Activated T-helper 1 cell treated with anti-CD3 and anti-CD28 coated beads, Interleukin-12 subunit alpha, Interleukin-12 subunit beta, Interleukin-2, Interleukin-4 antibody, amounts not matched to agents 30 ng/mL and 10 ng/mL and 1 ng/mL, durations not matched to agents 14 hours and 24 hours and 36 hours (primary cell): ENCODE data around the gene SETD1A. TPM values are rescaled to one million over a fixed set of nuclear protein-coding genes. Genes with fewer than 3 reads are reported as not detected.

Experiments
- DNase-seq: peaks from one replicate; pipeline ENCODE4 v3.0.0; 2021; ENCODE audit warnings: low spot score
- H3K27ac Mint-ChIP-seq: one replicate; pipeline ENCODE4 v1.8.0; 2021; ENCODE audit warnings: mild to moderate bottlenecking, mixed read lengths
- H3K27me3 Mint-ChIP-seq: one replicate; pipeline ENCODE4 v1.8.0; 2022; ENCODE audit warnings: mild to moderate bottlenecking, moderate library complexity, mixed read lengths; ENCODE audit not compliant: insufficient read depth
- H3K36me3 Mint-ChIP-seq: one replicate; pipeline ENCODE4 v1.8.0; 2021; ENCODE audit warnings: low read depth, mixed read lengths
- H3K4me1 Mint-ChIP-seq: one replicate; pipeline ENCODE4 v1.8.0; 2021; ENCODE audit warnings: low read depth, mixed read lengths
- H3K4me3 Mint-ChIP-seq: one replicate; pipeline ENCODE4 v1.8.0; 2021; ENCODE audit warnings: mild to moderate bottlenecking, moderate library complexity, mixed read lengths
- H3K9me3 Mint-ChIP-seq: one replicate; pipeline ENCODE4 v1.8.0; 2021; ENCODE audit warnings: mixed read lengths
- intact Hi-C: fragments of 100-400 bp; cut with micrococcal nuclease; formaldehyde crosslinking; loops from one replicate; pipeline ENCODE4 v1.15.1; 2024
- total RNA-seq: library from RNA; stranded (reverse); gene quantifications from 2 replicates; pipeline ENCODE4 v1.2.3, GENCODE V29; 2022

SETD1A gene
- total RNA-seq, 1 donor from 2014 or later: 38.8 TPM

DNA sequence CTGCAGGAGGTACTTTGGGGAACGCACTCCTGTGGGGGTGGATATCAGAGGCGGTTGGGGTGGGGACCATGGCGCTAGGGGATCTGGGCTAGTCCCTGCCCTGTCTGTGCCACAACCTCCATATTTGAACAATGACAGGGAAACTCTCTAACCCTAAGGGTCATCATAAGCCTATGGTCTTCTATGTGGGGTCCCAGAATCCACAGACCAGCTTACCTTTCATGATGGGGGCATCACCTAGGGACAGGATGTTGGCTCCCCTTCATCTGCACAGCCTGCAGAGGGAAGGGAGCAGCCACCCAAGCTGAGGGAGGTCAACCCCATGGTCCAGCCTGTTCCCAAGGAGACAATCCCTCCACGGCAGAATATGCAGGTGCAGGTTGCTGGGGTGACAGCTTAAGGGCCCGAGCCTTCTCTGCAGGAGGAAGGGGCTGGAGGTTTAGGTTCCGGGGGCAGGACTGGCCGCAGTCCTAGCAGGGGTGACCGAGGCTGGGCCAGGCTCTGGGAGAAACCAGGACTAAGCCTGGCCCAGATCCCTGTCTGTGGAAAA is 7.0 kb upstream of the SETD1A start:
- Mint-ChIP-seq H3K4me3 (peak overlapping the region; percentile 92), H3K27ac (peak overlapping the region; percentile 76), H3K9me3 (no peaks in the 10 kb centered on the region), H3K27me3 (no peaks in the 10 kb centered on the region), H3K4me1 (peaks cover 10% of the 10 kb centered on the region), H3K36me3 (peaks cover 6% of the 10 kb centered on the region)
- no peak for DNase-seq
- intact Hi-C loops: loop anchor here (10.0 kb wide), 1 partner anchor 494 kb away; the partner anchor contains the start of gene ZNF843

DNA sequence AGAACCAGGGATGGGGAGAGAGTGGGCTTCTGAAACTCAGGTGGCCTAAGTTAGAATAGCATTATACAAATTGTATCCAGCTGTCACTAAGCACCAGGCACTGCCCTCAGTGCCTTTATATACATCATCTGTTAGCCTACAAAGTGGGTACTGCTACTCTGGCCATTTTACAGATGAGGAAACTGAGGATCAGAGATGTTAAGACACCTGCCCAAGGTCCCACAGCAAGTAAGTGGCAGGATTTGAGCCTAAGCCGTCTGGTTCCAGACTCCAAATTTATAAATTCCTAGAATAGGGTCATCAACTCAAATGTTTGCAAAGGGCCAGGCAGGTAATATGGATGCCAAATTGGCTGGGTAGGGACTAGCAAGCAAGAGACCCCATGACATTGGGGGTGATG is 6.4 kb upstream of the SETD1A start:
- H3K9me3 Mint-ChIP-seq: no peaks in the 10 kb centered on the region
- intact Hi-C loops: loop anchor here (10.0 kb wide), 1 partner anchor 494 kb away; the partner anchor contains the start of gene ZNF843
- DNase-seq: no peak
- H3K4me1 Mint-ChIP-seq: peaks cover 12% of the 10 kb centered on the region
- H3K27me3 Mint-ChIP-seq: no peaks in the 10 kb centered on the region
- H3K27ac Mint-ChIP-seq: no peak overlapping the region
- peaks cover 5% of the 10 kb centered on the region for H3K36me3 Mint-ChIP-seq
- peak overlapping the region; percentile 69 for H3K4me3 Mint-ChIP-seq

DNA sequence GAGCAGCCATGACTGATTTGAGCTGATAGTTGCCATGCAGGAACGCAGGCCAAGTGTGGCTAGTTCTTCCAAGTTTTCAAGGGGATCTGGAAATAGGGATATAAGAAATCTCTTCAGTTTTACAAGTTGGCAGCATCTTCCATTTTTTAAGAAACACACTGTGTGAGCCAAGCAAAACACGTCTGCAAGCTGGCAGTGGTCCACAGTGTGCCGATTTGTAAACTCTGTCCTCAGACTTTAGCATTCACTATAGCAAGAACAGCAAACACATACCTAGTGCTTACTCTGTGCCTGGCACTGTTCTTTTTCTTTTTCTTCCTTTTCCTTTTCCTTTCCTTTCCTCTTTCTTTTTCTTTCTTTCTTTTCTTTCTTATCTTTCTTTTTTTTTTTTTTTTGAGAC is 5.8 kb upstream of the SETD1A start:
- intact Hi-C loops: loop anchor here (10.0 kb wide), 1 partner anchor 493 kb away; the partner anchor contains the start of gene ZNF843
- Mint-ChIP-seq H3K4me3 (no peak overlapping the region), H3K9me3 (no peaks in the 10 kb centered on the region), H3K27me3 (no peaks in the 10 kb centered on the region), H3K27ac (no peak overlapping the region), H3K36me3 (peaks cover 3% of the 10 kb centered on the region), H3K4me1 (peaks cover 16% of the 10 kb centered on the region)
- no peak for DNase-seq

DNA sequence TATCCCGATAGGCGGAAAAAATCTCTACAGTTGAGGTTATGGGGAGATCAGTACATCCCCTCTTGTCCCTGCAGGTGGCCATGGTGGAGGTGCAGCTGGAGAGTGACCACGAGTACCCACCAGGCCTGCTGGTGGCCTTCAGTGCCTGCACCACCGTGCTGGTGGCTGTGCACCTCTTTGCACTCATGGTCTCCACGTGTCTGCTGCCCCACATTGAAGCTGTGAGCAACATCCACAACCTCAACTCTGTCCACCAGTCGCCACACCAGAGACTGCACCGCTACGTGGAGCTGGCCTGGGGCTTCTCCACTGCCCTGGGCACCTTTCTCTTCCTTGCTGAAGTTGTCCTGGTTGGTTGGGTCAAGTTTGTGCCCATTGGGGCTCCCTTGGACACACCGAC is 4.4 kb upstream of the SETD1A start:
- intact Hi-C loops: loop anchor here (1.0 to 10.0 kb wide), 2 partner anchors 189 to 492 kb away; partner anchors contain the start of gene ZNF843
- DNase-seq: no peak
- H3K9me3 Mint-ChIP-seq: no peaks in the 10 kb centered on the region
- H3K36me3 Mint-ChIP-seq: peaks cover 3% of the 10 kb centered on the region
- no peak overlapping the region for H3K4me3 Mint-ChIP-seq
- H3K27me3 Mint-ChIP-seq: no peaks in the 10 kb centered on the region
- no peak overlapping the region for H3K27ac Mint-ChIP-seq
- H3K4me1 Mint-ChIP-seq: peaks cover 16% of the 10 kb centered on the region

DNA sequence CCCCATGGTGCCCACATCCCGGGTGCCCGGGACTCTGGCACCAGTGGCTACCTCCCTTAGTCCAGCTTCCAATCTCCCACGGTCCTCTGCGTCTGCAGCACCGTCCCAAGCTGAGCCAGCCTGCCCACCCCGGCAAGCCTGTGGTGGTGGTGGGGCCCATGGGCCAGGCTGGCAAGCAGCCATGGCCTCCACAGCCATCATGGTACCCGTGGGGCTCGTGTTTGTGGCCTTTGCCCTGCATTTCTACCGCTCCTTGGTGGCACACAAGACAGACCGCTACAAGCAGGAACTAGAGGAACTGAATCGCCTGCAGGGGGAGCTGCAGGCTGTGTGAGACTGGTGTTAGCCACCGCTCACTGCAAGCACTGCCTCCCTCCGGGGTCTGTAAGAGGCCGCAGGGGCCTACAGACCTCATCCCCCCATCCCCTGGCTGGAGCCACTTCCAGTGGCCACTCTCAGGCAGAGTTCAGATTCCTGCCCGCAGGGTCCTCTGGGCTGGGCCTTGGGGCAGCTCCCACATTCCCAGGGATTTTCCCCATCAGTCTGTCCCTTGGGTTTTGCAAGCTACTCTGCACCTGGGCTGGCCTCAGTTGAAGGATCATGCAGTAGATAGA is 3.9 kb upstream of the SETD1A start:
- Mint-ChIP-seq H3K4me3 (no peak overlapping the region), H3K36me3 (peaks cover 5% of the 10 kb centered on the region), H3K9me3 (no peaks in the 10 kb centered on the region), H3K27ac (no peak overlapping the region), H3K4me1 (peaks cover 20% of the 10 kb centered on the region), H3K27me3 (no peaks in the 10 kb centered on the region)
- DNase-seq: peak; percentile 38
- intact Hi-C loops: loop anchor here (1.0 to 10.0 kb wide), 2 partner anchors 189 to 491 kb away; partner anchors contain the start of gene ZNF843

DNA sequence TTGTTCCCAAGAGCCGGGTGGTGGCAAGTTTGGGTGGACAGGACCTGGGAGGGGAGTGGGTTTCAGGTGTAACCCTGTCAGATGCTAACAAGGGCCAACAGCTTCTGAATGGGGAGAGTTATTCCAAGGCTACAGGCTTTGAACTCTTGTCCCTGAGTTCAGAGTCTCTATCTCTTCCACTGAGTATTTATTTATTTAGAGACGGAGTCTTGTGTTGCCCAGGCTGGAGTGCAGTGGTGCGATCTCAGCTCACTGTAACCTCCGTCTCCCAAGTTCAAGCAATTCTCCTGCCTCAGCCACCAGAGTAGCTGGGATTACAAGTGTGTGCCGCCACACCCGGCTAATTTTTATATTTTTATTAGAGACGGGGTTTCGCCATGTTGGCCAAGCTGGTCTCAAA is 2.6 kb upstream of the SETD1A start:
- Mint-ChIP-seq H3K36me3 (peaks cover 16% of the 10 kb centered on the region), H3K27me3 (no peaks in the 10 kb centered on the region), H3K27ac (no peak overlapping the region), H3K9me3 (no peaks in the 10 kb centered on the region), H3K4me1 (peaks cover 29% of the 10 kb centered on the region), H3K4me3 (no peak overlapping the region)
- DNase-seq: no peak
- intact Hi-C loops: loop anchor here (10.0 kb wide), 1 partner anchor 490 kb away; the partner anchor contains the start of gene ZNF843

DNA sequence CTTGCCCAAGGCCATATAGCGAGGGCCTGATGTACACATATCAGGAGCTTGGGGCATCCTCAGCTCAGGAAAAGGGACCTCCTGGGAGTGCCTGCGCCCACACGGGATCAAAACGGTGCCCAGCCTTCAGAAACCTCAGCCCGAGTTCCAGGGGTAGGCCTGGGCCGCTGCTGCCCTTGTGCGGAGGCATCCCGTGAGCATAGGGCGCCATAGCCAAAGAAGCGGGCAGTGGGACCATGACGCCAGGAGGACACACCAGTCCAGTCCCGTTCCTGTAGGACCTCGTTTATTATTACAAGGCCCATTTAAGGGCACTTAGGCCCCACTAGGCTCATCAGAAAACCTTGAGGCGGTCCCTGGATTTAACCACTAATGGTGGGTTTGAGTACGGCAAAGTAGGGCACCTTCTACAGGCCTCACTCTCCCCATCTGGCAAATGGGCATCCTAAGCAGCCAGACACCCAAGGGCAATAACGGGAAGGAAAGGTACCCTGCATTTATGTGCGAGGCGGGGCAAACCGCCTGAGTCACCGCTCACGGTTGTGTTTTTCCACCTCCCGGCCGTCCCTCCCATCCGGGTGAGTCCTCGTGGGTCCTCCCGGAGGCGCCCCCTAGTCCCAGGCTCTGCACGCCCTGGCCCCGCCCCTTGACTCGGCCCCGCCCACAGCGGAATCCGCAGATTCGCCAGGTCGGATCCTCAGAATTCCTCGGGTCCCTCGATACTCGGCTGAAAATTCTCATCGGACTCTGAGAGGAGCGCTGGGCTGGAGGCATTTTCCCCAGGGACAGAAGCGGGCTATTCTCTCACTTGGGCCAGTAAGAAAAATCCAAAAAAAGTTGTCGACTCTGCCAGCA is 726 bp upstream of the SETD1A start:
- DNase-seq: peak; percentile 80
- no peaks in the 10 kb centered on the region for H3K9me3 Mint-ChIP-seq
- H3K36me3 Mint-ChIP-seq: peaks cover 30% of the 10 kb centered on the region

DNA sequence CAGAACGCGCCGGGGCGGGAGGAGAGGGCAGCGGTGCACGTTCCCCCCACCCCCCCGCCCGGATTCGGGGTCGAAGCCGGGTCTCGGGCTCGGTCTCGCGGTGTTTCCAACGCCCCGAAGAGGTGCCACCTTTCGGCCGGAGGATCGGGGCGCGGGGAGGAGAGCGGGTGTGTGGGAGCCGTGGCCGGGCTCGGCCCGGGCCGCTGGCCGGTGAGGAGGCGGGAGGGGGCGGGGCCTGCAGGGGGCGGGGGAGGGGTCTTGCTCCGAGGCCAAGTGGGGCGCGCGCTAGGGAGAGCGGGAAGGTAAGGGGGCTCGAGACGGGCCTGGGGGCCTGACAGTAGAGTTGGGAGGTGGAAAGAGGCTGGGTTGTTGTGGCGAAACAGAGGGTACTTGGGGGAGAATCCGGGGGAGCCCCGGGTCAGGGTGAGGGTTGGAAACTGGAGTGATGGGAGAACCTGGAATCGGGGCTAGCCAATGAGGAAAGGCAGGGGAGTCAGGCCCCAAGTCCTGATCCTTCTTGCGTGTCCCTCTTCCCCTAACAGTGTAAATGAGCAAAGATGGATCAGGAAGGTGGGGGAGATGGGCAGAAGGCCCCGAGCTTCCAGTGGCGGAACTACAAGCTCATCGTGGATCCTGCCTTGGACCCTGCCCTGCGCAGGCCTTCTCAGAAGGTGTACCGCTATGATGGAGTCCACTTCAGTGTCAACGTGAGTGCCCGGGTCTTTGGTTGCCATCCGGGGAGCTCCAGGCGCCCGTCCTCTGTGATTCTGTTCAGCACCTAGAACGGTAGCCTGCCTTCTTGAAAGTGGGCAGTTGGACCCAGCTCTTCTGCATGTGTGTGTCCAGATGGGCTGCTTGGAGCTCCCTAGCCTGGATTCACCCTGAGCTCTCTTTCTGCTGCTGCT is 873 bp downstream of the SETD1A start:
- Mint-ChIP-seq H3K9me3 (no peaks in the 10 kb centered on the region), H3K36me3 (peaks cover 36% of the 10 kb centered on the region), H3K27me3 (no peaks in the 10 kb centered on the region), H3K4me3 (peak overlapping the region; percentile 95), H3K27ac (peak overlapping the region; percentile 92), H3K4me1 (peaks cover 28% of the 10 kb centered on the region)
- intact Hi-C loops: loop anchor here (10.0 kb wide), 1 partner anchor 486 kb away; the partner anchor contains the start of gene ZNF843
- DNase-seq: no peak

More for the DNA sequence above, 726 bp upstream of the SETD1A start:
- H3K4me1 Mint-ChIP-seq: peaks cover 28% of the 10 kb centered on the region
- intact Hi-C loops: loop anchor here (1.0 to 10.0 kb wide), 14 partner anchors 8 to 488 kb away; partner anchors contain the start of genes FBRS, FUS, KAT8 and ORAI3
- peak overlapping the region; percentile 97 for H3K27ac Mint-ChIP-seq
- no peaks in the 10 kb centered on the region for H3K27me3 Mint-ChIP-seq
- peak overlapping the region; percentile 96 for H3K4me3 Mint-ChIP-seq

DNA sequence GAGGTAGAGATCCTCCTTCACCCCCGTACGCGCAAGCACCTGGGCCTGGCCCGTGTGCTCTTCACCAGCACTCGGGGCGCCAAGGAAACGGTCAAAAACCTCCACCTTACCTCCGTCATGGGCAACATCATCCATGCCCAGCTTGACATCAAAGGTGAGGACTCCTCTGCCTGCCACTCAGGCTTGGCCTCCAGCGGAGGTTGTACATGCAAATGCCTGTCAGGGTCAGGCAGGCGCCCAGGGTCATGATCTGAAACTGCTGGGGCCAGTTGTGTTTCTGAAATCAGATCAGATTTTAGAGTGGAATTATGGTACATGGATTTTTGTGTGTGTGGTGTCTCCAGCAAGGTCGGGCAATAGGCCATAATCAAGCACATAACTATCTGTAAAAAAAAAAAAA is 3.8 kb downstream of the SETD1A start:
- DNase-seq: no peak
- H3K9me3 Mint-ChIP-seq: no peaks in the 10 kb centered on the region
- peak overlapping the region; percentile 2 for H3K4me3 Mint-ChIP-seq
- no peaks in the 10 kb centered on the region for H3K27me3 Mint-ChIP-seq
- intact Hi-C loops: no loop called here
- H3K27ac Mint-ChIP-seq: no peak overlapping the region
- H3K36me3 Mint-ChIP-seq: peaks cover 46% of the 10 kb centered on the region
- peaks cover 24% of the 10 kb centered on the region for H3K4me1 Mint-ChIP-seq

DNA sequence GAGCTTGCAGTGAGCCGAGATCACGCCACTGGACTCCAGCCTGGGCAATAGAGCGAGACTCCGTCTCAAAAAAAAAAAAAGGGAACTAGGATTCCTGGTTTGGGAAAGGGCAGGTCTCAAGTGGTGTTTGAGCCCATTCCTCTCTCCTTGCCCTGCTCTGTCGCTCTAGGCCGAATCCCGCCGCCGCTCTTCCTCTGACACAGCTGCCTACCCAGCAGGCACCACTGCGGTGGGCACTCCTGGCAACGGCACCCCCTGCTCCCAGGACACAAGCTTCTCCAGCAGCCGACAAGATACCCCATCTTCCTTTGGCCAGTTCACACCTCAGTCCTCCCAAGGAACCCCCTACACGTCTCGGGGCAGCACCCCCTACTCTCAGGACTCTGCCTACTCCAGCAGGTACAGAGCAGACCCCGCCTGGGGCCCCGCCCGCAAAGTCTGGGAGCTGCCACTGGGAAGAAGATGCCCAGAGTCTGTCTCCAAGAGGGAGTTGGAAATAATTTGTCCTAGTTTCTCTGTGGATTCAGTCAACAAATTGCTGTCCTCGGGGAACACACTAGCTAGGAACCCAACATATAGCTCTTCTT is 6.5 kb downstream of the SETD1A start:
- H3K27me3 Mint-ChIP-seq: no peaks in the 10 kb centered on the region
- no peak for DNase-seq
- no peak overlapping the region for H3K4me3 Mint-ChIP-seq
- intact Hi-C loops: no loop called here
- H3K27ac Mint-ChIP-seq: no peak overlapping the region
- H3K4me1 Mint-ChIP-seq: peaks cover 14% of the 10 kb centered on the region
- no peaks in the 10 kb centered on the region for H3K9me3 Mint-ChIP-seq
- H3K36me3 Mint-ChIP-seq: peaks cover 56% of the 10 kb centered on the region

DNA sequence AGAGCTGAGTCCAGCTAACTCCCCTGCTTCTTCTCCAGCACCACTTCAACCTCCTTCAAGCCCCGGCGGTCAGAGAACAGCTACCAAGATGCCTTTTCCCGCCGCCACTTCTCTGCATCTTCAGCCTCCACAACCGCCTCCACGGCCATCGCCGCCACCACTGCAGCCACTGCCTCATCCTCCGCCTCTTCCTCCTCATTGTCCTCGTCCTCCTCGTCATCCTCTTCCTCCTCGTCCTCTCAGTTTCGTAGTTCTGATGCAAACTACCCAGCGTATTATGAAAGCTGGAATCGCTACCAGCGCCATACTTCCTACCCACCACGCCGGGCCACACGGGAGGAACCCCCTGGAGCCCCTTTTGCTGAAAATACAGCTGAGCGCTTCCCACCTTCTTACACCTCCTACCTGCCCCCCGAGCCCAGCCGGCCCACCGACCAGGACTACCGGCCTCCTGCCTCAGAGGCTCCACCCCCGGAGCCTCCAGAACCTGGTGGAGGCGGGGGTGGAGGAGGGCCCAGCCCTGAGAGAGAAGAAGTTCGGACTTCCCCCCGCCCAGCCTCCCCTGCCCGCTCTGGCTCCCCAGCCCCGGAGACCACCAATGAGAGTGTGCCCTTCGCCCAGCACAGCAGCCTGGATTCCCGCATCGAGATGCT is 7.1 kb downstream of the SETD1A start:
- Mint-ChIP-seq H3K9me3 (no peaks in the 10 kb centered on the region), H3K4me1 (peaks cover 7% of the 10 kb centered on the region), H3K27me3 (no peaks in the 10 kb centered on the region), H3K27ac (no peak overlapping the region), H3K36me3 (peaks cover 51% of the 10 kb centered on the region), H3K4me3 (no peak overlapping the region)
- intact Hi-C loops: no loop called here
- DNase-seq: no peak
